NCI-H2227 (cell line): ENCODE measurements around the gene ZIC4.

Source experiments
- DNase-seq: peaks from one replicate; lab custom pipeline; 2025; ENCODE audit not compliant: unreplicated experiment; lab: John Stamatoyannopoulos, UW

The ZIC4 gene

DNA sequence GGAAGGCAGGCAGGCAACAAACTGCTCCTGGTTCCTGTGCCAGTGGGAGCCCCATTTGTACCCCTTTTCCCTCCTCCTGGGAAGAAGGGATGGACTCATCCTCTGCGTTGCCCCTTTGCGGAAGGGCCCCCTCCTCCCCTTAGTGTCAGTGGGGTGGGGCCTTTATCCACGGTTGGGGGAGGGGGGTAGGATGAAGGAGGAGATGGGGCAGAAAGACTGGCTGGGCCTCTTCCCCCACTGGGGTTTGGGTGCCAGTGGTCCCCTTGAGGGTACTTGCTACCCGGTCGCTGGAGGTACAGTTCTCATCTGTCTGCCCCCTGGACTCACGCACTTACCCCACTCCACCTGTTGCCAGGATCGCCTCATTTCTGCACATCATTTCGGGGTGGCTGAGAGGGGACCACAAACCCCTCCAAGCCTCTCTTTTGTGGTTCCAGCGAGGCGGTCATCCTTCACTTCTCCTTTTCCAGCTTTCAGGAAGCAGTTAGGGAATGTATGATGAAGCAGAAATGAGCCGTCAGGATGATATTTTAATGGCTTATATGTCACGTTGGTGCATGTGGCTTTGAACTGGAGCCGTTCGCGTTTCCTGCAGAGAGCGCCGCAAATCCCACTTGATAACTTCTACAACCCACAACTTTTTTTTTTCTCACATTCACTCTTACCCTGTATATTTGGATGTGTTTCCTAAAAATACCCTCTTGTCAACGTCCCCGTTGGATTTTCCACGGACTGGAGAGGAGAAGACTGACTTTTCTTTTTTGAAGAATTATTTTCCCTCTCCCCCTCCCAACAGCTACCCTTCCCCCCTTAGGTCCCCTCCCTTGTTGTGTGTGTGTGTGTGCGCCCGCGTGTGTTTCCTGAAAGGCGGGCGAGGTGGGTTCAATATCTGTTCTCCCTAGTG lies at the start of gene ZIC4:
TSS of gene ZIC4 (minus strand) at position 516 of the 904 bp plus-strand sequence. CDS start 3,746 bp downstream, outside the sequence.
- DNase-seq: no peak

GRCh38 chr3:147449669-147450068 lies 43.3 kb upstream of the ZIC4 start:
- DNase-seq: no peak

- DNase-seq: no peak
Measured at GRCh38 chr3:147447224-147447623, 40.9 kb upstream of the ZIC4 start.

DNA sequence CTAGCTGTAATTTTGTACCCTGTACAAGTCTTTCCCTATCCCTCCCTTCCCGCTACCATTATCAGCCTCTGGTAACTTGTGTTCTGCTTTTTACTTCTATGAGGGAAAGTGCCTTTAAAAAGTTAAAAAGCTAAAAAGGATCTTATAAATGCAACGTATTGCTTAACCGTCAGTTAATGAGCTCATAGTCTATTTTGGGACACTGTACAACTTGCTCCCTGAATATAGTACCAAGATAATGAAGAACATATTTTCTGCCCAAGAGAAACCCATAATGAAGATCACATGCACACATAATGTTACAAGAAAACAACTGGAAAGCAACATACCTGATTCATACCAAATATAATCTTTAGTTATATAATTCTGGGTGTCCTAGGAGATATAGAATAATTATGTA lies 25.4 kb upstream of the ZIC4 start:
- DNase-seq: no peak

DNA sequence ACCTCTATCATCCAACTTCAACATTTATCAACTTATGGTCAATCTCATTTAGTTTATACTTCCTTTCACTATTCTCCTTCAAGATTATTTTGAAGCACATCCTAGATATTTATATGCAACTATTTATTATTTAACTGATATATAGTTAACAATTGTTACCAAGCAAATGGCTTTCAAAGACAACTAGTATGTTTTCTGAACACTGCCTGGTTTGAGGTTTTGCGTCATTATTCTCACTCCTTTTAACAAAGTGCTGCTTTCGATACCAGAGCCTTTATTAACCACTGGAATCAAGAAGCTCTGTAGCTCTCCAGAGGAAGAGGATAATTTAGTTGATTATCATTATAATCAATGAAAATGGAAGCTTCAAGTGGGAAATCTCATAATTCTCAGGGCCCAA lies 22.4 kb upstream of the ZIC4 start:
- no peak for DNase-seq

DNA sequence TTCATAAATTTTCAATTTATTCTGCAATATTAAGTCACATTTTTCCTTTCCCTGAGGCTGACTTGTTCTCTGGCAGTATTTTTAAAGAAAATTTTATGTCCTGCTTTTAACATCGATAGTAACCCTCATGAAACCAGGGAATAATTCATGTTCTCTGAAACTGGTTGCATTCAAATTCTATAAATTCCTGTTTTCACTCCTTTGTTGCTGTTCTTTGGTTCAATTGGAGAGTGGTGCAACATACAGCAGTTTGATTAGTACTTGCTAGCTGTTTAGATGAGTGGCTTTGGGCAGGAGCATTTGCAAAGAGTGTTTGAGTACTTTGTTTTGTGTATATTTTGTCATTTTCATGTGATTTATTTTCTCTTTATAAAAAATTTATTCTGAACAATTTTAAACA lies 22.0 kb upstream of the ZIC4 start:
- DNase-seq: no peak

- DNase-seq: no peak
Measured at GRCh38 chr3:147427746-147428145, 21.4 kb upstream of the ZIC4 start.

DNA sequence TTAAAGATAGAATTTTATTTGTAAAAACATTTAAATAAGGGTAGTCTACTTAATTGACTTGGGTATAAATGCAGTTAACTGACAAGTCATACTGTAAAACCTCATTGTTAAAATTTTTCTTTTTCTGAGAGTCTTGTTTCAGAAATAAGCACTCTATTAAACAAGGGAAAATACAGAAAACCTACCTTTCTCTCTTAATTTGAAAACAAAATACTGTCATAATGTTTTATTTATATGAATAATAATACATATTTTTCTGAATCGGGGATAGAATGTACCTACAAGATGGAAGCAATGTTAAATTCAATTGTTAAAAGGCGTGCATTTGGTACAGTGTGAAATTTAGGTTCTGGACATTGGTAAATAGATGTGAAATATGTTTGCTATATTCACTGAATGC lies 20.6 kb upstream of the ZIC4 start:
- no peak for DNase-seq

GRCh38 chr3:147425388-147425850 lies 19.1 kb upstream of the ZIC4 start:
- DNase-seq: no peak

DNA sequence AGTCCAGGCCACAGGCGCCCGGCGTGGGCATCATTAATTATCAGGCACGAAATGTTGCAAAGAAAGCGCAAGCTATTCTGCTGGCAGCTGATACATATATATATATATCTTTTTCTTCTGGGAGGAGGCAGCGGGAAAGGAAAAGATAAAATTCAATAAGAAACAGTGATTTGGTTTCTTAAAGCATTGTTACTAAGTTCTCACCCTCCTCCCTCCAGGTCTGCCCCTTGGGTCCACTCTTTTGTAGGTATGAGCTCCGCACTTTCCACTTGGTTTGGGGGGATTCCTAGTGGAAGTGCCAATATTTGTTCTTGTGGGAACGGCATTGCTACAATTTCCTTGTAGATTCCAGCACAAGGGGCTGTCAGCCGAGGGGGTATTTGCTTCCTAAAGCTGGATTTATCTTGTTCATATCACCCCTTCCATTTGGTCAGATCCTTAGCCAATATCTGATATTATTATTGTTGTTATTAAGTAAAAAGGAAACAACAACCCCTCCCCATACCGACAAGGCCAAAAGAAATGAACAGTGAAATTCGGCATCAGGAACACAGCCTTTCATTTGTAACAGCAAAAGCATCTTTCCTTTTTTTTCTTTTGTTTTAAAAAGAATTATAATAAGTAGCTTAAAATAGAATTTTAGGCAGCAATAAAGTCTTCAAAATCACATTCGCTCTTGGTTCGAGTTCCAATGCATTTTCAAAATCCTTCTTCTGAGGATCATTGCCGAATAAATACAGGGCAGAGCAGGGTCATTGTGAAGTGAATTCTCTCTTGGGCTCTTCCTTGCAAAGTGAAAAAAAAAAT lies 18.4 kb upstream of the ZIC4 start:
- DNase-seq: no peak

DNA sequence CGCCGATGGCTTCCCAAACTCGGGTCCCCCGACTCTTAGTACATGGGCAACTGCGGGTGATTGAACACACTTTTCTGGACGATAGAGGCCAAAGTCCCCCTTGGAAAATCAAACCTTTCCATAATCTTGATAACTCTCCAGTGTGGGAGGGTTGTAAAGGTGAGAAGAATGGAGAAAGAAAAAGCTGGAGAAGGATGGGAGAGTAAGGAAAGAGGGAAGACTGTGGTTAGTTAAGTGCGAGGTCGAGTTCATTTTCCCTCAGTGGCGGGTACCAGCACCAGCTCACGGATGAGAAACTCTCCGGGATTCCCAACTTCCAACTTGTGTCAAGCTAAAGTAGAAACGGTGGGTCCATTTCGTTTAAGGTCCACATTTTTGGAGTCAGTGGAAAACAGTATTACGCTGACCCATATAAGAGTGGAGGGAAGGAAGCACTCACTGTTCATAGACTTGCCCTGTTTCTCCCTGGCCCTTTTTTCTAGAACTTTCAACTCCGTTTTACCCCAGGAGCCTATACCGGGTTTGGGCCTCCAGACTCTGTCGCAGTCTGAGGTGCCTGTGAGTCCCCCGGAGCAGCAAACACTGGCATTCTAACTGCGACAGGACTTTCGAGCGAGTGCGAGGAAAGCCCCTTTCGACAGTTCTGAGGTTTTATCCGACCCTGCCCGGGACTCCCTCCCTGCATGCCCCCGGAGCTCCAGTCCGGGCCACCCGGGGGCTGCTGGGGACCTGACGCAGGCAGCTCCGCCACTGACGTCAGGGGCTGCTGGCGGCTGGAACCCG lies 17.6 kb upstream of the ZIC4 start:
- DNase-seq: no peak

GRCh38 chr3:147423537-147423797 lies 17.1 kb upstream of the ZIC4 start:
- no peak for DNase-seq

DNA sequence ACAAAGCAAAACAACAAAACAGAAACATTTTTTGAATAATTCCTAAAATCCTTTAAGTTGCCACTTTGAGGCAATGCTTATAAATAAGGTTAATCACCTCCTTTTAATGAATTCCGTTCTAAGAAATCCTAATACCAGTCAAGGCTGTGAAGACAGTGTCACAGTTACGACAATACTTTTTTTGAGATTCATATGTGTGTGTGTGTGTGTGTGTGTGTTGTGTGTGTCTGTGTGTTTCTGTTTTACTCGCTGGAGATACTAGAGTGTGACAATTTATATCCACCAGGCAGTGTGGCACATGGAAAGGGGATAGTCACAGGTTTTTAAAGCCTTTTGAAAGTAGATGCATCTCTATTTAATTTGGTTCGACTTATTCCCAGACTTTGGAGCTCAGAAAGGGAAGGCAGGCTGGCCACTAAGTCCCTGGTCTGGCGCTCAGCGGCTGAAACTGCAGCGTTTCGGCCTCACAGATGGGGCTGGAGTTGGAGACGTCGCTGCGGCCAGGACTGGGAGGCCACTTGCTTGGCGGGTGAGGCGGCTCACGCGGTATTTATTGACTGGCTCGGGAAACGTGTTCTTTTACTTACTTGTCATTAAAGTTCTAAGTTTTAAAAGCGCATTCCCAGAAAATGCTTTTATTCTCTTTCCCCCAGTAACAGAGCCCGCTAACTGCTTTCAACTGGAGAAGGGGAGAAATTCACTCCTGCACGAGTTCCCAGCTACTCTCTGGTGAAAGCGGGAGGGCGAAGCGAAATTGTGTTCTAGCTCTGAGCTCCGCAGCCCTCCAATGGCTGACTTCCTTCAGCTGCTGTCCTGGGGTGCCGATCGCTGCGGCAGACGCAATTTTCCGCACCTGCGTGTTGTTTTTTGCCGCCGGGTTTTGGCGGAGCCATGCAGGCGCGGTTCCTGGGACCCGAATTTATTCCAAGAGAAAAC lies 16.5 kb upstream of the ZIC4 start:
- DNase-seq: no peak

DNA sequence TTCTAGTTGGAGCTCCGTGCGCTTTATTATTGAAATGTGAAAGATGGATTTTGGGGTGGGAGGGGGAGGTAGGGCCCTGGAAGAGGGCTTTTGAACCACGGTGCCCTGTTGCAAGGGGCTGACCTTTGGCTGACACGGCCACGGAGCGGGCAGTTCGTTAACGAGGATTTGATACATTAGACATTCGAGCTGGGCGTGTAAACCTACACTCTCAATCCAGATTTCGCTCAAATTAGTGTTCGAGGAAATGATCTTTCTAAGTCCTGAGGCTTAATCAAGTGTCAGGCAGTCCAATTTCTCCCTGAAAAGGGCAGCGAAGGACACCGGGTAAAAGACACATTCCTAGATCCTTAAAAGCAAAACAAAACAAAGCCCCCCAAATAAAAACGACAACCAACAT lies 15.9 kb upstream of the ZIC4 start:
- no peak for DNase-seq

DNA sequence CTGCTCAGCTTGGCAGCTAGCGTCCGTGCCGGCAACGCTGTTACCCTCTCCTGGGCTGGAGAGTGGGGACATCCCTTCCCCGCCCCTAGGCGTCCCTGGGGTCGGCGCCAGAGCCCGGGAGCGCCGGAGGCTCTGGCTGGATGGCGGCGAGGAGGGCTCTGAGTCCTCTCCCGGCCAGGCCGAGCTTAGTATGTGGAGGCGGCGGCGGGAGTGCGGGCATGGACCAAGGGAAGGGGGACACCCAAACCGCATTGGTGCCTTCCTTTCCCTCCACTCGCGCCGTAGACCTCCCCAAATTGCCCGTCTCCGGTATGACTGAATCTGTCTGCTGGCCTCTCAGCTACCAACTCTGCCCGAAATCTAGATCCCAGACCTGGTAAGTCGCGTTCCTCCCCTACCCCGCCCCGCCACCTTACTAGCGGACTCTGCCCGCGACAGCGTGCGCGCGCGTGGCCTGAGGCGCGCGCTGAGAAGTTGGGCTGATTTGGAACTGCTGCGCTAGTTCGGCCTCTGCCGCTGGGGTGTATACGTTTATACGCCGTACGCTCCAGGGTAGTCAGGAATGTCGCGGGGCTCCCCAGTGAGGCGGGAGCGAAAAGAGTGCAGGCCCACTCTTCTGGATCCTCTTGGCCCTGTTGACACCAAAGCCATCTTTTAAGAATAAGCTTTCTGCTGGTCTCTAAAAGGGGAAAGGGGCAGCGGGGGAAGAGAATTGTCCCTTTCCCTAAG lies 15.0 kb upstream of the ZIC4 start:
- no peak for DNase-seq

DNA sequence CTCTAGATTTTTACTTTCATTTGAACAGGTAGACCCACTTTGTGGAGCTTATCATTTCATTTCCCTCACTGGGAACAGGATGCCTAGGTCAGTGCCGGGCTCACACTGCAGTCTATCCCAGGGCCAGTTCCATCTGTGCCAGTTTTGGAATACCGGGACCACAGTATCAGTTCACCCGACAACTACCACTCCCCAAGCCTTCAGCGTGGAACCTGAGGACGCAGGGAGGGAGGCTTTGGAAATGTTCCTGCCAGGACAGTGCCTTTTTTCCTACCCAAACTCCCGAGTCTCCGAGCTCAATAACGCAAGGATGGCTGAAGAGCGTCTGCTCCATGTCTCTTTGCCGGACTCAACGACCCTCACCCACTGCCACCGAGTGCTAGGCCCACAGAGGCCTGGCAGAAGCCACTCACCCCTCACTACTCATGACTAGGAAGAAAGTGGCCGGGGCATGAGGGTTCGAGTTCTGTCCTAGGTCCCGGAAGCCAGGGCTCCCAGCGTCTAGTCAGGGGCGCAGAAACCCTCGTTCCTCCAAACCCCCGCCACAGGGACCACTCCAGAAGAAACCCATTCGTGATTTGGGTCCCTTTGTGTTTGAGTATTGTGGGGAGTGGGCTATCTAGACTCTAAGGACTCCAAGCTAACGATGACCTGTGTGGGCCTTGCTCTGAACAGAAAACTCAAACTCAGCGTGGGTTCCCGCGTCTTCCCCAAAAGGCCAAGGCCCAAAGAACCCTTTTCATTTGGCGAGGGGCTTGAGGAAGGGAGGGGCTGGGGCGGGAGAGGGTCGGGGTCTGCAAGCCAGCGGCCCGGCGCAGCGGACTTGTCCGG lies 14.2 kb upstream of the ZIC4 start:
- no peak for DNase-seq

GRCh38 chr3:147419781-147420224 lies 13.5 kb upstream of the ZIC4 start:
- DNase-seq: no peak

DNA sequence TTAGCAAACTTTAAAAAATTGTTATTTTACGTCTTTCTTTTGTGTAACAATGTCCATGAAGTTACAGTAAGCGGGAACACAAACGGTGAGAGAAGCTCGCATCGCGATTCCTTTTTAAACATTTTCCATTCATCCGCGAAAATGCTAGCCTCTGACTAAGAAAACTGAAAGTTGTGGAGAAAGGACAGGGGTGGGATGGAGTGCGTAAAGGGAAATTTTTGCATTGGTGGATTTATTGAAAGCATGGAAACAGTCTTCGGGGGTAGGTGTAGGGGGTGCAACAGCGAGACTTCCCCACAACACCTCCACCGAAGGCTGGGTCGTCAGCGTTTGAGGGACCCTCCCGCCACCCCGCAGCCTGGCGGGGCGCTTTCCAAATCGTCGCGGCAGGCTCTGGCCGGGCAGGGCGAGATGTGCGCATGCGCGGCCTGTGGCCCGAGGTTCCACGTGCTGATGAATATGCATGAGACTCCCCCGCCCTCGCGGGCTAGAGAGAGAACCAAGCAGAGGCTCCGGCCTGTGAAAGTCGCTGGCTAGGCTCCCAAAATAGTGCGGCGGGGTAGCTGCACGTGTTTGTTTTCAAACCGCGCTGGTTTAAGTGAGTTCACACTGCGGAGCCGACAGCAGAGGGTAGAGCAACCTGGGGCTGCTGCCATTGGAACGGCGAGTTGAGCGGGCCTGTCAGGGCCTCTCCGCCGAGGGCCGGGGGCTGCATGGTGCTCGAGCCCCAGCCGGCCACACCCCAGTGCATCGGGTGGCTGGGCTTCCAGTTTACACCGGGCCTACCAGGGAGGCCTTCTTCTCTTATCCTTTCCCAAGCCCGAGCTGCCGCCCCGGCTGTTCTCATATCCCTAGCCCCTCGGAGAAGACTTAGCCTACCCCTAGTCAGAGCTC lies 12.7 kb upstream of the ZIC4 start:
- peak; percentile 32 for DNase-seq
